Esophagus (tissue), 2 donors: ENCODE measurements around the gene SYT9. TPM values are rescaled to one million over a fixed set of nuclear protein-coding genes. Genes with fewer than 3 reads are reported as not detected.

ENCODE experiments used
- H3K27ac ChIP-seq, 2 donors: one replicate each; pipeline ENCODE4 v1.5.1; 2013; ENCODE audit warnings: low read depth in 2 of 2, mild to moderate bottlenecking in 2 of 2, inconsistent platforms in 1 of 2, low read length in 1 of 2, moderate library complexity in 1 of 2
- H3K27me3 ChIP-seq, 2 donors: one replicate each; pipeline ENCODE4 v1.6.1; 2013; ENCODE audit warnings: low read length in 2 of 2, control low read depth in 1 of 2, mild to moderate bottlenecking in 1 of 2; ENCODE audit not compliant: insufficient read depth in 2 of 2, control insufficient read depth in 1 of 2
- H3K36me3 ChIP-seq, 2 donors: one replicate each; pipeline ENCODE4 v1.6.1; 2013; ENCODE audit warnings: low read length in 1 of 2; ENCODE audit not compliant: control insufficient read depth in 2 of 2, insufficient read depth in 2 of 2
- H3K4me1 ChIP-seq, 2 donors: one replicate each; pipeline ENCODE4 v1.6.1; 2013; ENCODE audit warnings: low read length in 1 of 2; ENCODE audit not compliant: control insufficient read depth in 2 of 2, insufficient read depth in 2 of 2
- H3K4me3 ChIP-seq, 2 donors: one replicate each; pipeline ENCODE4 v1.5.1; 2013; ENCODE audit warnings: low read length in 2 of 2, mild to moderate bottlenecking in 2 of 2, low read depth in 1 of 2, moderate library complexity in 1 of 2
- H3K9me3 ChIP-seq, 2 donors: one replicate each; pipeline ENCODE4 v1.6.1; 2013; ENCODE audit warnings: mild to moderate bottlenecking in 2 of 2, low read depth in 1 of 2, low read length in 1 of 2, moderate library complexity in 1 of 2; ENCODE audit not compliant: control insufficient read depth in 2 of 2, insufficient read depth in 1 of 2
- WGBS, 2 donors: extraction: QIAGEN DNeasy Blood & Tissue Kit; methylation state at CpG; one replicate each; pipeline ENCODE4 v1.1.7; 2013; 5-methylcytosine and 5-hydroxymethylcytosine counted together
- polyA plus RNA-seq, 2 donors: library from polyadenylated mRNA; stranded (reverse); fragments of 200-250 nt; gene quantifications; one replicate each; pipeline ENCODE4 v1.2.3, GENCODE V29; 2013
- donor health status: healthy with polysubstance abuse.
- donor health status: Bipolar disorder and iron deficiency.

SYT9 gene
- polyA plus RNA-seq, 2 donors = 0.01 to 0.02 TPM

- Histone ChIP-seq H3K4me1 (peaks cover 0 to 3% of the 10 kb centered on the region in 2 donors), H3K27ac (no peak overlapping the region), H3K9me3 (no peaks in the 10 kb centered on the region), H3K4me3 (no peak overlapping the region), H3K36me3 (peaks cover 0 to 2% of the 10 kb centered on the region in 2 donors), H3K27me3 (no peaks in the 10 kb centered on the region)
- 73 to 85% methylated on average over 4 of the region's 4 CpGs for WGBS, 2 donors
These were observed 246.5 kb downstream of the SYT9 start for GRCh38 chr11:7498193-7498592.

DNA sequence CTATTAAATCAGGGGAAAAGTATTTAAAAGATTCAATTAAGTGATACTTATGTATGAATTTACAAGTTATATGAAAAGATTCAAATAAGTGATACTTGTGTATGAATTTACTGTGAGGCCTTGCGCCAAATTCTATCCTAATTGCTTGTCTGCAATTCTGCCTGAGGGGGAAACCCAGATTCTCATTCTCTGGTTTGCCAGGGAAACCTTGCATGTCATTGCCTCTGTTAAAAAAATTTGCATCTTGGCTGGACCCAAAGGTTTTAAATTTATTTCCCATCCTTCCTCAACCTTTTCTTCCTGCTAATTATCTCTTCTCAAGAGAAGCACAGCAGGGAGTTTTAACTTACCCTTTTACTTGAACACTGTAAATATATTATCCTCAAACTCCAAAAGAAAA lies 247.4 kb downstream of the SYT9 start:
- Histone ChIP-seq H3K4me3 (no peak overlapping the region), H3K27ac (no peak overlapping the region), H3K9me3 (no peaks in the 10 kb centered on the region), H3K4me1 (peaks cover 0 to 3% of the 10 kb centered on the region in 2 donors), H3K27me3 (no peaks in the 10 kb centered on the region), H3K36me3 (peaks cover 0 to 2% of the 10 kb centered on the region in 2 donors)
- WGBS, 2 donors = 79 to 84% methylated on average over 1 of the region's 1 CpG

- no peaks in the 10 kb centered on the region for H3K4me1 ChIP-seq
- H3K27me3 ChIP-seq = no peaks in the 10 kb centered on the region
- no peak overlapping the region for H3K4me3 ChIP-seq
- peaks cover 0 to 2% of the 10 kb centered on the region in 2 donors for H3K36me3 ChIP-seq
- WGBS, 2 donors = 81 to 91% methylated on average over 3 of the region's 3 CpGs
- no peaks in the 10 kb centered on the region for H3K9me3 ChIP-seq
- no peak overlapping the region for H3K27ac ChIP-seq
These were observed 248.5 kb downstream of the SYT9 start for GRCh38 chr11:7500251-7500650.

DNA sequence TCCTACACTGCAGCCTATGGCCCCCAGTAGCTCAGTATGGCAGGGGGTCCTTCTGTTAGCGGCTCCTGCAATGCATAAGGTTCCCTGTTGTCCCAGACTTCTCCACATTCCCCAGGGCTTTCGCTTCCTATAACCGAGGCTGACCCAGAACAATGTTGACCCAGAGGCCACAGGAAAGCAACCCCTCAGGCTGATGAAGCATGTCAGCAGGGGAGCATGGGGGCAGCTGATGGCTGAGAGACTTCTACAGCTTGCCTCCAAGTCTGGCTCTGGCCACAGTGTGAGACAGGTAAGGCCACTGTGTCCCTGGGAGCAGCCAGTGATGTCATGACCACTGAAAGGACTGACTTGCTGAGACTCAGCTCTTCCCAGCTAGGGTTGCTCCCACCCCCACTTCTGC lies 249.5 kb downstream of the SYT9 start:
- Histone ChIP-seq H3K4me1 (no peaks in the 10 kb centered on the region), H3K9me3 (no peaks in the 10 kb centered on the region), H3K36me3 (peaks cover 0 to 2% of the 10 kb centered on the region in 2 donors), H3K27me3 (no peaks in the 10 kb centered on the region), H3K27ac (no peak overlapping the region), H3K4me3 (no peak overlapping the region)
- 82 to 84% methylated on average over 3 of the region's 3 CpGs for WGBS, 2 donors

DNA sequence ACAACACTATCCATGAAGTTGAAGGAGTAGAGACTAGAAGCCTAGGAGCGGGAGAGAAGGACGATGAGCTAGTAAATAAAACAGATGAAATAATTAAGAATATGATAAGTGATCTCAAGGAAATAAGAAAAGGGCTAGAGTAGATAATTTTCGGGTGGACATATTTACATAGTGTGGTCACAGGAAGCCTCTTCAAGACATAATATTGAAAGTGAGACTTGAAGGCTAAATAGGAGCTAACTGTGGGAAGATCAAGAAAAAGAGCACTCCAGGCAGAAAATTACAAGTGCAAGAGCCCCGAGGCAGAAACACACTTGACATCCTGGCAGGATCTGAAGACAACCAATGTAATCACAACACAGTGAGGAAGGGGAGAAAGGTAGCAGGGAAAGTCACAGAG lies 250.2 kb downstream of the SYT9 start:
- peaks cover 0 to 2% of the 10 kb centered on the region in 2 donors for H3K36me3 ChIP-seq
- no peak overlapping the region for H3K27ac ChIP-seq
- no peaks in the 10 kb centered on the region for H3K4me1 ChIP-seq
- 85 to 89% methylated on average over 4 of the region's 4 CpGs for WGBS, 2 donors
- H3K27me3 ChIP-seq = no peaks in the 10 kb centered on the region
- H3K9me3 ChIP-seq = no peaks in the 10 kb centered on the region
- H3K4me3 ChIP-seq = no peak overlapping the region

- Histone ChIP-seq H3K36me3 (no peaks in the 10 kb centered on the region), H3K4me1 (peaks cover 0 to under 1% of the 10 kb centered on the region in 2 donors), H3K9me3 (no peaks in the 10 kb centered on the region), H3K27ac (no peak overlapping the region), H3K4me3 (no peak overlapping the region), H3K27me3 (no peaks in the 10 kb centered on the region)
- WGBS, 2 donors = 96 to 99% methylated on average over 3 of the region's 3 CpGs
These were observed 254.5 kb downstream of the SYT9 start for GRCh38 chr11:7506243-7506642.

DNA sequence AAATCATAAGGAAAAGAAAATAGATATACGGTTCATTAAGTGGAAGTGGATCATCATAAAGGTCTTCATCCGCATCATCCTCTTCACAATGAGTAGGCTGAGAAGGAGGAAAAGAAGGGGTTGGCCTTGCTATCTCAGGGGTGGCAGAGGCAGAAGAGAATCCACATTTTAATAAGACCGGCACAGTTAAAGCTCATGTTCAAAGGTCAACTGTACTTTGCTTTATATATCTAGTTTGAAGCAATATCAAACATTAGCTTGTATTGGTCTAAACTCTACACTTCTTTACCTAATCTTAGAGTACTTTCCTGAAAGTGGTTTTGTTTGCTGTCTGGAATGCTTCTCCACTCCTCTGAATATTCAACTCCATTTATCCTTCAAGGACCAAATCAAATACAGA lies 256.4 kb downstream of the SYT9 start:
- no peak overlapping the region for H3K4me3 ChIP-seq
- 80 to 95% methylated on average over 3 of the region's 3 CpGs for WGBS, 2 donors
- peaks cover 0 to 7% of the 10 kb centered on the region in 2 donors for H3K4me1 ChIP-seq
- H3K9me3 ChIP-seq = no peaks in the 10 kb centered on the region
- H3K36me3 ChIP-seq = peaks cover 0 to 2% of the 10 kb centered on the region in 2 donors
- H3K27me3 ChIP-seq = no peaks in the 10 kb centered on the region
- H3K27ac ChIP-seq = no peak overlapping the region

DNA sequence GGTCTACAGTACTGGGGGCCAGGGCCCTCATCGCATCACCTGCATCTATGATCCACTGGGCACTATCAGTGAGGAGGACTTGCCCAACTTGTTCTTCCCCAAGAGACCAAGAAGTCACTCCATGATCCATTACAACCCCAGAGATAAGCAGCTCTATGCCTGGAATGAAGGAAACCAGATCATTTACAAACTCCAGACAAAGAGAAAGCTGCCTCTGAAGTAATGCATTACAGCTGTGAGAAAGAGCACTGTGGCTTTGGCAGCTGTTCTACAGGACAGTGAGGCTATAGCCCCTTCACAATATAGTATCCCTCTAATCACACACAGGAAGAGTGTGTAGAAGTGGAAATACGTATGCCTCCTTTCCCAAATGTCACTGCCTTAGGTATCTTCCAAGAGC lies 258.3 kb downstream of the SYT9 start:
- peaks cover 0 to 2% of the 10 kb centered on the region in 2 donors for H3K36me3 ChIP-seq
- H3K27me3 ChIP-seq = no peaks in the 10 kb centered on the region
- H3K4me3 ChIP-seq = no peak overlapping the region
- H3K9me3 ChIP-seq = no peaks in the 10 kb centered on the region
- 97 to 100% methylated on average over 2 of the region's 2 CpGs for WGBS, 2 donors
- peaks cover 0 to 7% of the 10 kb centered on the region in 2 donors for H3K4me1 ChIP-seq
- no peak overlapping the region for H3K27ac ChIP-seq

DNA sequence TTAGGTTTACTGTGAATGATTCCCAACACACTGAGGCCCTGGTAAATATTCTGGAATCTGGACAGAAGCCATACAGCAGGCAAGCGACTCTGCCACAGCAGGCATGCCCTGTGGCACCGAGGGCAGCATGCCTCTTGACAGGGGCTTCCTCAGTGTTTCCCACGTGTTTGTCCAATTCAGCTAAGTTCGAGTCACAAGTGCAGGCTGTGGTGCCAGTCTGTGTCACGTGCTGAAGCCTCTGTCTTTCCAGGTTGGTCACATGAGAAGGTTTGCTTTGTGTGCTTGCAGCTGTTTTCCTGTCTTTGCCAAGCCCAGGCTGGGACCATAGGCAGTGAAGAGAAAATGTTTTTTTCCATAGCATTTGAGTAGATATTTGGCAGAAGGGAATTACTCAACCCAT lies 259.7 kb downstream of the SYT9 start:
- Histone ChIP-seq H3K9me3 (no peaks in the 10 kb centered on the region), H3K4me3 (no peak overlapping the region), H3K27ac (peak overlapping the region in 1 of 2 donors; percentile 45), H3K36me3 (peaks cover 0 to 2% of the 10 kb centered on the region in 2 donors), H3K4me1 (peaks cover 0 to 7% of the 10 kb centered on the region in 2 donors), H3K27me3 (no peaks in the 10 kb centered on the region)
- WGBS, 2 donors = 18 to 22% methylated on average over 5 of the region's 5 CpGs

DNA sequence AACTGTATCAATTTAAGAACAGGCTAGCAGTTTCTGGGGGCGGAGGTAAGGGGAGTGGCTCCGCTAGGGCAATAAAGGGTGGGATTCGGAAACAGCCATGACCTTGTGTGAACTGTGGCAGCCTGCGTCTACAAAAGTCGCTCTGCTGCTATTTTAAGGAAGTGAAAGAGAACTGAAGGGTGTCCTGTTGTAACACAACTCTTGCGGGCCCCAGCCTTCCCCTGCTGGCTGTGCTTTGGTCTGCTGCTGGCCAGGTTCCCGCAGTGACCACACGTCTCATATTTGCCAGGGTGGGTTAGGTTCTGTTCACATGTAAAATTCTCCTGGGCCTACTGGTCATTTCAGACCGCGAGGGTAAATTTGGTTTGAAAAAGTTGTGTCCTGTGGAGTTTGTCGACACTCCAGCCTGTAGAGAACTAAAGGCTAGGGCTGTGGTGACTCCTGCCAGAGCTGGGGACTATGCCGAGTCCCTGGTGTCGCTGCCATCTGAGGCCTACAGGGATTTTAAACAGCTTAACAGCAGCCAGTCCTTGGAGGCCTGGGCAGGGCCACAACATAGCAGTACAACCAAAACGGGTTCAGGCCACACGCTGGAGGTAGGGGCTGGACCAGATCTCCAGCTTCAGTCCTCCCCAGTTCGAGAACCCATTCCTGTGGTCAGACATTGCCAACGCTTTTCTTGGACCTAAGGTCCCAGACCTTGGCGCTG lies 261.0 kb downstream of the SYT9 start:
- Histone ChIP-seq H3K9me3 (no peaks in the 10 kb centered on the region), H3K36me3 (peaks cover 0 to 2% of the 10 kb centered on the region in 2 donors), H3K27ac (peak overlapping the region; percentile 85 to 96), H3K27me3 (no peaks in the 10 kb centered on the region), H3K4me1 (peaks cover 0 to 7% of the 10 kb centered on the region in 2 donors), H3K4me3 (peak overlapping the region; percentile 80 to 84)
- 15 to 18% methylated on average over 18 of the region's 18 CpGs for WGBS, 2 donors
